HG03108 (cell line): ENCODE results near the gene VEZF1.

ENCODE experiments used
- ATAC-seq: cut with Tn5 transposase; IDR thresholded peaks from one replicate; pipeline ENCODE4 v1.9.1; 2021; ENCODE audit warnings: moderate library complexity; ENCODE audit not compliant: unreplicated experiment

VEZF1 gene

GRCh38 chr17:57935833-57936807 is 51.9 kb downstream of the VEZF1 start:
- ATAC-seq: no peak

GRCh38 chr17:57931488-57932137 is 56.4 kb downstream of the VEZF1 start:
- ATAC-seq: no peak

GRCh38 chr17:57930239-57930638 is 57.8 kb downstream of the VEZF1 start:
- no peak for ATAC-seq

- ATAC-seq: no peak
These were observed 58.7 kb downstream of the VEZF1 start for GRCh38 chr17:57929386-57929785.

GRCh38 chr17:57928928-57929327 is 59.1 kb downstream of the VEZF1 start:
- no peak for ATAC-seq

- no peak for ATAC-seq
These were observed 60.9 kb downstream of the VEZF1 start for GRCh38 chr17:57927048-57927723.

- ATAC-seq: no peak
These were observed 61.4 kb downstream of the VEZF1 start for GRCh38 chr17:57926723-57927047.

GRCh38 chr17:57925361-57925990 is 62.6 kb downstream of the VEZF1 start:
- ATAC-seq: no peak

- ATAC-seq: no peak
These were observed 63.4 kb downstream of the VEZF1 start for GRCh38 chr17:57924677-57925076.
